Measurements from ENCODE around the gene CCR9.

DNA sequence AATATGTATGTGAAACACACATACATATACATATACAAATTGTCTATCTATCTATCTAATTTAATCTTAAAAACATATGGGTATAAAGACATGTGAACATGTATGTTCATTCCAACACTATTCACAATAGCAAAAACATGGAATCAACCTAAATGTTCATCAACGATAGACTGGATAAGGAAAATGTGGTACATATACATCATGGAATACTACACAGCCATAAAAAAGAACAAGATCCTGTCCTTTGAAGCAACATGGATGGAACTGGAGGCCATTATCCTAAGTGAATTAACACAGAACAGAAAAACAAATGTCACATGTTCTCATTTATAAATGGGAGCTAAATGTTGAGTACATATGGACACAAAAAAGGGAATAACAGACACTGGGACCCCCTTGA lies 5.8 kb downstream of the CCR9 start:
- TF ChIP-seq, protein P1, sequence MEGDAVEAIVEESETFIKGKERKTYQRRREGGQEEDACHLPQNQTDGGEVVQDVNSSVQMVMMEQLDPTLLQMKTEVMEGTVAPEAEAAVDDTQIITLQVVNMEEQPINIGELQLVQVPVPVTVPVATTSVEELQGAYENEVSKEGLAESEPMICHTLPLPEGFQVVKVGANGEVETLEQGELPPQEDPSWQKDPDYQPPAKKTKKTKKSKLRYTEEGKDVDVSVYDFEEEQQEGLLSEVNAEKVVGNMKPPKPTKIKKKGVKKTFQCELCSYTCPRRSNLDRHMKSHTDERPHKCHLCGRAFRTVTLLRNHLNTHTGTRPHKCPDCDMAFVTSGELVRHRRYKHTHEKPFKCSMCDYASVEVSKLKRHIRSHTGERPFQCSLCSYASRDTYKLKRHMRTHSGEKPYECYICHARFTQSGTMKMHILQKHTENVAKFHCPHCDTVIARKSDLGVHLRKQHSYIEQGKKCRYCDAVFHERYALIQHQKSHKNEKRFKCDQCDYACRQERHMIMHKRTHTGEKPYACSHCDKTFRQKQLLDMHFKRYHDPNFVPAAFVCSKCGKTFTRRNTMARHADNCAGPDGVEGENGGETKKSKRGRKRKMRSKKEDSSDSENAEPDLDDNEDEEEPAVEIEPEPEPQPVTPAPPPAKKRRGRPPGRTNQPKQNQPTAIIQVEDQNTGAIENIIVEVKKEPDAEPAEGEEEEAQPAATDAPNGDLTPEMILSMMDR (IDR thresholded peaks at IDR 0.05) = no peak
- TF ChIP-seq EP300 (IDR thresholded peaks at IDR 0.05) = no peak
